ENCODE data around the gene RNGTT.

The RNGTT gene

DNA sequence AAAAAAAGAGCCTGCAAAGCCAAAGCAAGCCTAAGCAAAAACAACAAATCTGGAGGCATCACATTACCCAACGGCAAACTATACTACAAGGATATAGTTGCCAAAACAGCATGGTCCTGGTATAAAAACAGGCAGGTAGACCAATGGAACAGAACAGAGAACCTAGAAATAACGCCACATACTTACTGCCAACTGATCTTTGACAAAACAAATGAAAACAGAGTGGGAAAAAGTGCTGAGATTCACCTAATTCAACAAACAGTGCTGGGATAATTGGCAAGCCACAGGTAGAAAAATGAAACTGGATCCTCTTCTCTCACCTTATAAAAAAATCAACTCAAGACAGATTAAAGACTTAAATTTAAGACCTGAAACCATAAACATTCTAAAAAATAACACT is 291.8 kb downstream of the RNGTT start:
- in situ Hi-C loops (cut with MboI; ENCODE audit: low sequenced_read_pairs): no loop called here

DNA sequence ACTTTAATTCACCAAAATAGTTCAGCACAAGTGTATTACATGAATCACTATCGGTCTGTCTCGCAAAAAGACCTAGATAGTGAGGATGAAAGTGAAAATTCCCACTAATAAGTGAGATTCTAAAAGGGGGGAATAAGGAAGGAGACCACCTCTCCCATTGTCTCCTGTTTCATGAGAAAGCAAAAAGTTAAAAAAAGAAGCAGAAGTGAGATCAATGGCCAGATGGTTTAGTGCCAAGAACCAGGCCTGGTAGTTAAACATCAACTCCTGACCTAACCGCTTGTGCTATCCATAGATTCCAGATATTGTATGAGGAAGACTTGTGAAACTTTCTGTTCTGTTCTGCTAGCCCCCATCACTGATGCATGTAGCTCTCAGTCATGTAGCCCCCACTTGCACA is 293.0 kb downstream of the RNGTT start:
- in situ Hi-C loops (cut with MboI; ENCODE audit: low sequenced_read_pairs): no loop called here

DNA sequence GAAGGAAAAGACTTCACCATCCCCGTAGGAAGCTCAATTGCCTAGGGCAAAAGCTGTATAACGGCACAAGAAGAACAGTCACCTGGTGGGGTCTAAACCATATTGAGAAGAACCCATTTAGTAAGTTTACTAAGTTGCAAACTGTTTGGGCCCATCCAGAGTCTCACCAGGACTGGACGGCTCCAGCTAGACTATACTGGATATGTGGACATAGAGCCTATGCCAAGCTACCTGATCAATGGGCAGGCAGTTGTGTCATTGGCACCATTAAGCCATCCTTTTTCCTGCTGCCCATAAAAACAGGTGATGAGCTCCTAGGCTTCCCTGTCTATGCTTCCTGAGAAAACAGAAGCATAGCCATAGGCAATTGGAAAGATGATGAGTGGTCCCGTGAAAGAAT is 293.9 kb downstream of the RNGTT start:
- in situ Hi-C loops (cut with MboI; ENCODE audit: low sequenced_read_pairs): no loop called here

DNA sequence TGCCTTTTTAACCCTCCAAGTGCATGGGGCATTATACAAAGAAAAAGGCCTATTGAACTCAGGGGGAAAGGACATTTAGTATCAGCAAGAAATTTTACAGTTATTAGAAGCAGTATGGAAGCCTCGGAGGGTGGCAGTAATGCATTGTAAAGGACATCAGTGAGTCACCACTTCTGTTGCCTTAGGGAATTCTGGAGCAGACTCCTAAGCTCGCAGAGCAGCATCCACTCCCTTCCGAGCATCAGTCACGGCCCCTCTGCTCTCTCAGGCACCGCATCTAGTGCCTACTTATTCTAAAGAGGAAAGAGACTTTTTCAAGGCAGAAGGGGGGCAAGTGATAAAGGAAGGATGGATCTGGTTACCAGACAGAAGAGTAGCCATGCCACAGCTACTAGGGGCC is 296.5 kb downstream of the RNGTT start:
- in situ Hi-C loops (cut with MboI; ENCODE audit: low sequenced_read_pairs): no loop called here

DNA sequence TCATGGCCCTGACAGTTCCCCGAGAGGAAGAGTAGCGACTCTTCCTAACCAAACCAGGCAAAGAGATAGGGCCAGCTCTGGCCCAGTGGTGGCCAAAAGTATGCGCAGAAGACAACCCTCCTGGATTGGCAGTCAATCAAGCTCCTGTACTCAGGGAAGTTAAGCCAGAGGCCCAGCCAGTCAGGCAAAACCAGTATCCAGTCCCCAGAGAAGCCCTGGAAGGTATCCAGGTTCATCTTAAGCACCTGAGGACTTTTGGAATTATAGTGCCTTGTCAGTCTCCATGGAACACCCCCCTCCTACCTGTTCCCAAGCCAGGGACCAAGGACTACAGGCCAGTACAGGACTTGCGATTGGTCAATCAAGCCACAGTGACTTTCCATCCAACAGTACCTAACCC is 298.3 kb downstream of the RNGTT start:
- in situ Hi-C loops (cut with MboI; ENCODE audit: low sequenced_read_pairs): no loop called here

DNA sequence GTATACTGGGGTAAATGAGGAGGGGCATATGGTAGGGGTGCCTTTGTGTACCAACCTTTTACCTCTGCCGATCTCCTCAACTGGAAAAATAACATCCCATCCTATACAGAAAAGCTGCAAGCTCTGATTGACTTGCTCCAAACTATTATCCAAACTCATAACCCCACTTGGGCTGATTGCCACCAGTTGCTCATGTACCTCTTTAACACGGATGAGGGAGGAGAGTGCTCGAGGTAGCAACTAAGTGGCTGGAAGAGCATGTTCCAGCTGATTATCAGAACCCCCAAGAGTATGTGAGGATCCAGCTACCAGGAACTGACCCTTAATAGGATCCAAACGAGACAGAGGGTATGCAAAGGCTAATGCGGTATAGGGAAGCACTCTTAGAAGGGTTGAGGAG is 299.6 kb downstream of the RNGTT start:
- in situ Hi-C loops (cut with MboI; ENCODE audit: low sequenced_read_pairs): no loop called here

DNA sequence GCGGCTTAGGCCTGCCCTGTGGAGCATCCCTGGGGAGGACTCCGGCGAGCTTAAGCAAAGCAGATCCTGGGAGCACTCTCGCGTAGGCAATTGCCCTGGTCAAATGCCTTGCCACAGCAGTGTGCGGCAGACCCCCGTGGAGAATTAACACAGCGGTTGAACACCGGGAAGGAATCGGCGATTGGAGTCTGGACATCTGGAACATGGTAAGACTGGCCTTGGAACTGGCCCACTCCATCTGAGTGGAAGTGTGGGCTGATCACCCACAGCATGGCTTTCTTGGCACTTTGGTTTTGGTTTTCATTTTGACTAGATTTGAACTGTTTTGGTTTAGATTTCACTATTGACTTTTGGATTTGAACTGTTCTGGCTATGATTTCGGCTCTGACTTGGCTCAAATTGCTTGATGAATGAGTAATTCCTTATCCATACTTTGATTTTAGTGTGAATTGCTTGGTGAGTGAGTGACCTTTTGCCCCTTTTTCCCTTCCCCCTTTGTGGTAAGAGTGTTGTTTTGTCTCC is 300.7 kb downstream of the RNGTT start:
- in situ Hi-C loops (cut with MboI; ENCODE audit: low sequenced_read_pairs): no loop called here

DNA sequence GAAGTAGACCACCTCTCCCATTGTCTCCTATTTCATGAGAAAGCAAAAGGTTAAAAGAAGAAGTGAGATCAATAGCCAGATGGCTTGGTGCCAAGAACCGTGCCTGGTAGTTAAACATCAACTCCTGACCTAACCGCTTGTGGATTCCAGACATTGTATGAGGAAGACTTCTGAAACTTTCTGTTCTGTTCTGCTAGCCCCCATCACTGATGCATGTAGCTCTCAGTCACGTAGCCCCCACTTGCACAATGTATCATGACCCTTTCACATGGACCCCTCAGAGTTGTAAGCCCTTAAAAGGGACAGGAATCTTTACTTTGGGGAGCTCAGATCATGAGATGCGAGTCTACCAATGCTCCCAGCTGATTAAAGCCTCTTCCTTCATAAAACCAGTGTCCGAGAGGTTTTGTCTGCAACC is 301.2 kb downstream of the RNGTT start:
- in situ Hi-C loops (cut with MboI; ENCODE audit: low sequenced_read_pairs): no loop called here

DNA sequence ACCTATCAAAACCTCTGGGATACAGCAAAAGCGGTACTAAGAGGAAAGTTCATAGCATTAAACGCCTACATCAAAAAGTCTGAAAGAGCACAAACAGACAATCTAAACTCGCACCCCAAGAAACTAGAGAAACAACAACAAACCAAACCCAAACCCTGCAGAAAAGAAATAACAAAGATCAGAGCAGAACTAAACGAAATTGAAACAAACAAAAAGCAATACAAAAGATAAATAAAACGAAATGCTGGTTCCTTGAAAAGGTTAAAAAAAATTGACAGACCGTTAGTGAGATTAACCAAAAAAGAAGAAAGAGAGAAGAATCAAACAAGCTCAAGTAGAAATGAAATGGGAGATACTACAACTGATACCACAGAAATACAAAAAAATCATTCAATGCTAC is 302.3 kb downstream of the RNGTT start:
- in situ Hi-C loops (cut with MboI; ENCODE audit: low sequenced_read_pairs): no loop called here

DNA sequence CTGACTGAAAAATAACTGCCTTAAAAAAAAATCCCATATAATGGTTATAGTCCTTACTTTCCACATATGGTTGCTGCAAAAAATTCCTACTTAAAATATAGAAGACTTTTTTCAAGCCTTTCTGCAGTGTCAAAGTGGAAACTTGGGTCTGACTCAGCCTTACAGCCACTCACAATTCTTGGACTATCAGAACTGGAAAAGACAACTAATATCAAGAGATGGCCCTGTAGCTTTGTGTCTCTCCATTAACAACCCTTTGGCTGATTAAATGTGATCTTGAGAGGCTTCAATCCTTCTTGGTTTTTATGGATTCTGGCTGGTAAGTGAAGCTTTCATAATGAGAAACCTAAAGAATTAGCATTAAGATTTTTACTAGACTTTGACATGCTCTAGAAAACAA is 307.8 kb downstream of the RNGTT start:
- in situ Hi-C loops (cut with MboI; ENCODE audit: low sequenced_read_pairs): no loop called here

DNA sequence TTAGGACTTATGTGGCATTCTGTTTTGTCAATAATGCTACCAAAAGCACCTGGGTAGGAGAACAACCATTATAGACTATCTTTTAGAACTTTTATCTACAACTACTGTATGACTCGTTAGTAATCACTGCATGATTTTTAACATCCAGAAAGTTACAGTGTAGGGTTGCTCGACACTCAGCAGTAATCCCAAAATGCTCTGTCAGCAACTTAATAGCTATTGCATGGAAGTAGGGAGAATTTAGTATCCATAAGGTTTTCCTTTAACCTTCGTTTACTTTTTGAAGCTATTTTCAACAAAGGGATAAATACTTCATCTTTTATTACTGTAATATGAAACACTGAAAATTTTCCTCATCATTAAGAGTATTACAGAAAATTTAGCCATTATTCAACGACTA is 309.5 kb downstream of the RNGTT start:
- in situ Hi-C loops (cut with MboI; ENCODE audit: low sequenced_read_pairs): no loop called here

DNA sequence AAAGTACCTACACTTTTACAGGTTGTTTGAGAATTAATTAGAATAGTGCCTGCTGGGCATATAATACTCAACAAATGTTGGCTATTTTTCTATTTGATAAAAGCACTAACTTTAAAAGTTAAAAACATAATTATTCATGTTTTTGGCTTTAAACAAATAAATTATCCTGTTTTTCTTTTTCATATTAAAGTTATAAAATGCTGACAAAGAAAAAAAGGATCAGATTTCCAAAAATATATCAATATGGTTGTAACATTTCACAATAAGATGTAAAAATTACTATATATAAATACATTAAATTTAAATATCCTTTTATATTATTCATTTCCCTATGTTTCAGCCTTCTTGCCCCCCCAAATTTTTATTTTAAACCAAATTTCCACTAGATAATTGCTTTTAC is 312.0 kb downstream of the RNGTT start:
- in situ Hi-C loops (cut with MboI; ENCODE audit: low sequenced_read_pairs): no loop called here

DNA sequence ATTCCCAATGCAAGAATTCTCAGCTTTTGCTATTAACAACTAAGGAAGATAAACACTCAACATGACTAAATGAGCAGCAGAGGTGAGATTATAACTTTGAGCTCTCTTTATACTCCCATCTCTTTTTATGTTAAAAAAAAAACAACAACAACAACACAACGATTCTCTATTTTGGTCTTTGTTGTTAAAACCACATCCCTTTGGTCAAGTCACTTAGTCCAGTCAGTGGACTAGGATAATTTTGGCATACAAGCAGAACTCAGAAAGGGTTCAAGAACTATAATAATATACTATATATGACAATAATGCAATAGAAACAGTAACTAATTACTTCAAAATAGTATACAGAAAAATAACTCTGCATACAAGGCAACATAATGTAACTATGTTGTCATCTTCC is 312.4 kb downstream of the RNGTT start:
- in situ Hi-C loops (cut with MboI; ENCODE audit: low sequenced_read_pairs): no loop called here

DNA sequence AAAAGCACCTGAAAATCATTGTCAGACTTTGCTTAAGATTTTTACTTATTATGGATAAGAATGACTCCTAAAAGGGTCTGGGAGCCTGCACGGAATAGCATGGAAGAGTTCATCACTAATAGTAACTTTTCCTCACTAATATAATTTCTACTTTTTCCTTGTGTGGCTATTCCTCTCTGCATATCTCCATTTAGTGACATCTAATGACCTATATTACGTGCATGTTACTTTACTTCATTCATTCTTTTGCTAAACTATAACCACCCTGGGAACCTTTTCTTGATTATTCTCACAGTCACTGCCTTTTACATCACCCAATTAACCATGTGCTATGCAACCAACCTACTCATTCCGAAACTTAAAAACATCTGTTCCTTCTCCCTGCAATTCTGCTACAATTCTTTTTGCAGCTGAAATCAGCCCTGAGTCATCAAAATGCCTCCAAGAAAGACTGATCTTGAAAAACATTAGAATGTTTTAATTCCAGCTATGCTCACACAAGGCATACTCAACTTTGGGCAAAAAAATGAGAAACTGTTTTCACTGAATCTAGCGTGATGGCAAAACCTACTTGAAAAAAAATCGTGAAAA is 313.3 kb downstream of the RNGTT start:
- in situ Hi-C loops (cut with MboI; ENCODE audit: low sequenced_read_pairs): no loop called here

DNA sequence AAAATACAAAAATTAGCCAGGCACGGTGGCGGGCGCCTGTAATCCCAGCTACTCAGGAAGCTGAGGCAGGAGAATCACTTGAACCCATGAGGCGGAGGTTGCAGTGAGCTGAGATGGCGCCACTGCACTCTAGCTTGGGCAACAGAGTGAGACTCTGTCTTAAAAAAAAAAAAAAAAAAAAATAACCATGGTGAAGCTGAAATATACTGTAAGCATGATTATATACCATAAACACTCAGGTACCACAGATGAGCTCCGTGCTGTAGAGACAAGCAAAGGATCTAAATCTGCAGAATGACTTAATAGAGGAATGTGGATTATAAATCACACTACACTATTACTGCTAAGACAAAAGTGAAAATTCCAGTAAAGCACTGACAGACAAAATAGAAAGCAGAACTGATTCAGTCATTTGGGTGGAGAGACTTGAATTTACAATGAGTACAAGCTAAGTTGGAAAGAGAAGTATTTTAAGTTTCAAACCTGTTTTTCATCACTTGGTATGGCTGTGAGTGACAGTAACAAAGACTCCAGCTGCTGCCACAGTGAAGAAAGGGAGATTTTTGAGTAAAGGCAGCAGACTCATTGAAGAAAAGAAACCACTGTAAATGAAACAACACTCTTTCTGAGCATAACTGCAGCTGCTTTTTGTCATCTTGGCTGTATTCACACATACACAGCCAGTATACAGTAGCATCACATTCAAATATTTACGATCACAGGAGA is 322.1 kb downstream of the RNGTT start:
- in situ Hi-C loops (cut with MboI; ENCODE audit: low sequenced_read_pairs): no loop called here

DNA sequence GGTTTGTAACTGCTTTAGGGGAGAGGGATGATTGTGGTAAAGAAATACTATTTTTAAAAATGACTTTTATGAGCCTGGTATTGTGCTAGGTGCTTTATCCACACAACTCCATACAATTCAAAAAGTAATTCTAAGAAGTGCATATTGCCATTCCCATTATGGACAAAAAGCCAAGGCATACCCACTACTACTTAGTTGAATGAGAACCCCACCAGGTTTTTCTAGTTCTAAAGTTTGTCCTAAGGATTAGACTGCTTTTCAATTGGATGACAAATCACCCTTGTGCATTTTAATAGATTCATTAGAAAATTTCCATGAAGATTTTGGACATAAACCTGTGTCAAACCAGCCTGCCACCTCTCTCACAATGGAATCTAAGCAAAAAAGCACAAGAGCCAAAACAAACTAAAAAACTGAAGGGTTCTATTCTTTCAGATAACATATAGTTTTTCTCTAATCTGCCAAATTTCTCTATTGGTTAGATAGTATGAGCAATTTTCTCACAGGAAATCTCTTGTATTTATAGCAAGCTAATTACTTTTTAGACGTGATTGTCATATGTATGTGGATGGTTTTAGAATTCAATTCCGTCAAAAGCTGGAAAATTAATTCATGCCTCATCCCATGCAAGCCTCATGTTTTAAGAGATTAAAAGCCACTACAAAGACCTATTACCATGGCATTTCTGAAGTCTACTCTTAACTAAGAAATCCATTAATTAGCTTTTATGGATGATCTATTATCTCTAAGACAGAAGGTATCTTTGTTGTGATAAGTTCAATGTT is 325.5 kb downstream of the RNGTT start:
- in situ Hi-C loops (cut with MboI; ENCODE audit: low sequenced_read_pairs): no loop called here

DNA sequence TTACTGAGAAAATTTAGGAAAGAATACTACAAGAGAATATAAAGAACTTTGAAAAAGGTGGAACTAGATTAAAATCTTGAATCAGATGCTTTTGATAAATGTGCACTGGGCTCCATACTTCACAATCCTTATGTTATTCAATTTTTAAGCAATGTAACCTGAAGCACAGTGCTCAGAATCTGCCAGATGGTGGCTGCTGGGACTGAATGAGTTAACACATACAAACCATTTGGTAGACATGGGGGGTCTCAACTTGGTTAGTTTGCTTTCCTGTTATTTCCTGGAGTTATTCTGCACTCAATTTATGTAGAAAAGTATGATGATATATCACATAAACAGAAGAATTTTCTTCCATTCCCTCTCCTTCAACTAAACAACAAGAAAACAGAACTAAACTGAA is 326.5 kb downstream of the RNGTT start:
- in situ Hi-C loops (cut with MboI; ENCODE audit: low sequenced_read_pairs): no loop called here

DNA sequence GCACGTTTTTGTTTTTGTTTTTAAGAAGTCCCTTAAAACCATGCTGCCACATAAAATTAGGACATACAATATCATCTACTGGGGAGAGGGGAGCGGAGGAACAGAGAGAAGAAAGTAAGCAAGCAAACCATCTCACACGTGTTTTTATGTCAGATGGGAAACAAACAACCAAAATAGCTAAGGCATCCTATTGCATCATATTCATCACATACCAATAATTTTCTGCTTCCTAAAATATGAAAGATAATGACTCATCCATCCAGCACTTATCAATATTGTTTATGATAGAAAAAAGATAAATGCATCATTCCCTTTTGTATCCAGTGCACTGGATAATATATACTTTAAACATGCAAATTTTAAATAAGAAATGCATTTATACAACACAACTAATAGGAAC is 329.6 kb downstream of the RNGTT start:
- in situ Hi-C loops (cut with MboI; ENCODE audit: low sequenced_read_pairs): no loop called here

DNA sequence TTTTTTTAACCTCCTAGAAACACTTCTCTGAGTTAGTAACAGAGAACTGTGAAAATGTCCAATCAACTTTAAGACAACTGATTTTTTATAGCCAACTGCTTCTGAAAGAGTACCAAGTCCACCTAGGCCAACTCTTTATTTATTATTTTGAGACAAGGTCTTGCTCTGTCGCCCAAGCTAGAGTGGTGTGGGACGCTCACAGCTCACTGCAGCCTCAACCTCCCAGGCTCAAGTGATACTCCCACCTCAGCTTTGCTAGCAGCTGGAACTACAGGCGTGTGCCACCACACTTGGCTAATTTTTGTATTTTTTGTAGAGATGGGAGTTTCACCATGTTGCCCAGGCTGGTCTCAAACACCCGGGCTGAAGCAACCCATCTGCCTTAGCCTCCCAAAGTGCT is 331.6 kb downstream of the RNGTT start:
- in situ Hi-C loops (cut with MboI; ENCODE audit: low sequenced_read_pairs): no loop called here

DNA sequence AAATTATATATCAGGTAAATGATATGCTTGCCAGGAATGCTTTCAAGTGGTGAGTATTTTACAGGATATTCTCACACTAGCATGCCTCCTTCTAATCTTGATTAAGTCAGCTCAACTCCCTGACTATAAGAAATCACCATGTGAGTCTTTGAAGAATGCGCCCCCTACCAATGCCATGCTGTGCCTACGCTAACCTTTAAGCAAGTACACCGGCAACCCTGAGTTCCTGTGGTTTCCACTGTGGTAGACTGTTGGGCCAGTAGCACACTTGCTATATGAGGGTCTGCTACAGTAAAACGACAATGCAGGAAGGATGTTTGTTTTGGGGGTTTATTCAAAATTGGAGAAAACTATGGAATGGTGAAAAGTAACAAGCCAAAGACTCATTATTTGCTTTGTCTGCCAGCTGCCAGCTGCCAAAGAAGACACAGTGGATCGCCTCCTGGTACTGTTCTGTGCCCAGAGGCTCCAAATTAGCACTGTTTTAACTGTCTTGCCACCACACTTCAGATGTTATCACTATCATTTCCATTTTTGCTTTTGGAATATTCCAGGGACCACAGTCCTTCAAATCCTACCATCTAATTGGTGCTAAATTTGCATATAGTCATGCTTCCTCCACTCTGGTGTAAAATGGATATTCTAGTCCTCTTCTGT is 333.5 kb downstream of the RNGTT start:
- in situ Hi-C loops (cut with MboI; ENCODE audit: low sequenced_read_pairs): no loop called here

DNA sequence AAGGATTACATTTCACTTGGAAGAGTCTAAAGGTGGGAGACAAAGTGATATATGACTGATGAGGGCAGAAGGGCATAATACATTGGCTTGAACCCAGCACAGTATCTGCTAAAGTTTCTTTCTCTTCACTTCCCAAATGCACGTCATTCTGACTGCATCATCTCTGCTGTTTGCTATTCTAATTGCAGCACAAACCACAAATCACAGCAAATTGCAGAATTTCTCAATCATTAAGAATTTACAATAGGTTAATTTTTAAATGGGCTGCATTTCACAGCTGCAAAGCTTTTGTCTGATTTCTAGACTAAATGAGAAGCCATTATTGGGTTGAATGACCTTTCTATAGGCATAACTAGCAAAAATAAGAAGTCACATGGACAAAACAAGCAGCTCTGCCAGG is 337.0 kb downstream of the RNGTT start:
- in situ Hi-C loops (cut with MboI; ENCODE audit: low sequenced_read_pairs): no loop called here

Data from HL-60/S4 treated with phorbol 12-myristate 13-acetate at 8.2 ng/mL for 4 days and 3 days (cell line).